ENCODE measurements around the gene VPS52.

GRCh38 chr6:33288141-33288920 is 16.7 kb upstream of the VPS52 start:
- TF ChIP-seq CTCF (IDR thresholded peaks at IDR 0.05): no peak
- no peak for TF ChIP-seq POLR2A (IDR thresholded peaks at IDR 0.05)

All from body of pancreas (tissue), 4 donors.